Measurements from ENCODE around the gene STRN4.

- TF ChIP-seq CTCF (conservative IDR thresholded peaks at IDR 0.05 in 1 of 2, IDR thresholded peaks at IDR 0.05 in 1 of 2; ENCODE audit: low read depth in 1 of 2, low read length in 2 of 2) (no peak), EZH2 (IDR thresholded peaks at IDR 0.05; ENCODE audit: low read length, missing control alignments) (no peak)
Observed at GRCh38 chr19:46744005-46744691, 2.1 kb downstream of the STRN4 start.

Measured in fibroblast of lung (primary cell).